HepG2 (cell line): Measurements from ENCODE around the gene WSB2. TPM values are rescaled to one million over a fixed set of nuclear protein-coding genes. Genes with fewer than 3 reads are reported as not detected.
"Not testable (repeated sequence)": the region's sequence is repeated elsewhere in the genome, so short reads cannot be mapped to it uniquely, and the experiment has no call there.

Experiments
- ATAC-seq: fragments of 200-7000 bp; cut with Tn5 transposase; 3 replicates; pipeline ENCODE4 v1.9.1; 2020; ENCODE audit warnings: mild to moderate bottlenecking, moderate library complexity
- BruUV-seq: library from RNA; stranded (reverse); fragments of 400-500 nt; replicated peaks from 2 replicates; lab custom pipeline; 2021; lab: Mats Ljungman, UMichigan
- CTCF ChIA-PET: fragments of 300-600 bp; formaldehyde crosslinking; extraction: SDS; loops from one replicate; lab custom pipeline; 2021; ENCODE audit warnings: low total read pairs, inconsistent platforms, low intra/inter-chr PET ratio; lab: Yijun Ruan, JAX
- POLR2A ChIA-PET: fragments of 350-600 bp; sonication (Branson Sonifier 250); formaldehyde crosslinking; loops from one replicate; lab custom pipeline; 2020; ENCODE audit warnings: antibody characterized with exemption, inconsistent platforms; lab: Yijun Ruan, JAX
- DNase-seq: peaks from one replicate; pipeline ENCODE4 v3.0.0-alpha.2; 2015; ENCODE audit warnings: low spot score
- FAIRE-seq: peaks from 3 replicates; lab custom pipeline; 2011; peaks lifted over from hg19 to GRCh38; lab: Jason Lieb, UNC
- H2AFZ ChIP-seq: one replicate; pipeline ENCODE4 v1.6.1; 2011; ENCODE audit warnings: low read length, inconsistent platforms
- H3K27ac ChIP-seq: fragments of 300-600 bp; 3 replicates; pipeline ENCODE4 v1.8.0; 2011; ENCODE audit warnings: mixed run types, mild to moderate bottlenecking, mixed read lengths, low read length, inconsistent platforms; ENCODE audit not compliant: insufficient read depth; ENCODE audit errors: extremely low read length
- H3K27me3 ChIP-seq, 2 experiments: fragments of 200-600 bp in 1 of 2; 2 replicates in 1 of 2; 3 replicates in 1 of 2; pipeline versions ENCODE4 v1.6.0 to v1.8.0; 2011; ENCODE audit warnings: low read length in 2 of 2, mild to moderate bottlenecking in 2 of 2, moderate library complexity in 2 of 2, inconsistent platforms in 1 of 2; ENCODE audit not compliant: insufficient read depth in 2 of 2, control insufficient read depth in 1 of 2
- H3K36me3 ChIP-seq, 2 experiments: fragments of 200-600 bp in 1 of 2; replicated peaks in 1 of 2; 2 replicates in 1 of 2; 3 replicates in 1 of 2; pipeline versions ENCODE4 v1.5.1 to v1.8.0; 2011; ENCODE audit warnings: low read length in 2 of 2, inconsistent platforms in 1 of 2; ENCODE audit not compliant: insufficient read depth in 2 of 2, control insufficient read depth in 1 of 2
- H3K4me1 ChIP-seq: 2 replicates; pipeline ENCODE4 v1.5.1; 2012; ENCODE audit warnings: low read length, inconsistent platforms; ENCODE audit not compliant: insufficient read depth
- H3K4me2 ChIP-seq: 2 replicates; pipeline ENCODE4 v1.6.0; 2011; ENCODE audit warnings: low read depth, low read length, inconsistent platforms
- H3K4me3 ChIP-seq, 3 experiments: fragments of 200-600 bp in 1 of 3; sonication (generic), shearing (Covaris generic) in 1 of 3; replicated peaks in 1 of 3; 2 replicates each; pipeline ENCODE4 v1.5.1; 2011 to 2016; ENCODE audit warnings: low read length in 3 of 3, inconsistent platforms in 2 of 3, low read depth in 2 of 3, mild to moderate bottlenecking in 2 of 3, control low read depth in 1 of 3, mixed read lengths in 1 of 3; ENCODE audit not compliant: insufficient read depth in 1 of 3
- H3K79me2 ChIP-seq: one replicate; pipeline ENCODE4 v1.6.1; 2011; ENCODE audit warnings: low read length, inconsistent platforms; ENCODE audit not compliant: insufficient read depth
- H3K9ac ChIP-seq: 2 replicates; pipeline ENCODE4 v1.6.0; 2011; ENCODE audit warnings: mild to moderate bottlenecking, low read depth, low read length, inconsistent platforms; ENCODE audit not compliant: insufficient read depth
- H3K9me3 ChIP-seq: 2 replicates; pipeline ENCODE4 v1.5.1; 2012; ENCODE audit warnings: mild to moderate bottlenecking, low read length
- H4K20me1 ChIP-seq: 2 replicates; pipeline ENCODE4 v1.6.0; 2011; ENCODE audit warnings: inconsistent platforms, mild to moderate bottlenecking, low read length, moderate library complexity; ENCODE audit not compliant: insufficient read depth
- SYNCRIP ChIP-seq: fragments of 200-400 bp; formaldehyde crosslinking; IDR thresholded peaks from 2 replicates; pipeline ENCODE4 v1.6.1; 2018; ENCODE audit warnings: mild to moderate bottlenecking, low read depth, low read length; ENCODE audit not compliant: insufficient read depth
- ZBTB37 ChIP-seq: sonication (generic); formaldehyde crosslinking; IDR thresholded peaks from 2 replicates; pipeline ENCODE4 v1.4.0; 2020; ENCODE audit warnings: mild to moderate bottlenecking, missing genetic modification reagents
- ZNF629 ChIP-seq: sonication (generic); formaldehyde crosslinking; conservative IDR thresholded peaks from 2 replicates; pipeline ENCODE4 v1.5.0; 2020; ENCODE audit warnings: missing genetic modification reagents
- WGBS: methylation state at CpG from one replicate; pipeline ENCODE4 v1.1.6; 2017; ENCODE audit warnings: low lambda C conversion rate; 5-methylcytosine and 5-hydroxymethylcytosine counted together
- in situ Hi-C: cut with HindIII; loops from 2 replicates; pipeline ENCODE4 v1.10.0; 2017; ENCODE audit warnings: low pct_unique_long_range_greater_than_20kb; ENCODE audit not compliant: extremely low pct_ligation_motif_present
- intact Hi-C: fragments of 100-400 bp; cut with micrococcal nuclease; formaldehyde crosslinking; loops from one replicate; pipeline ENCODE4 v1.10.0; 2022; ENCODE audit not compliant: unreplicated experiment
- polyA plus RNA-seq, 8 experiments: library from polyadenylated mRNA; depleted of rRNA in 3 of 8; stranded (reverse) in 7 of 8; unstranded in 1 of 8; fragments of >200 nt; fragmentation: Illumina TruSeq in 4 of 8; extraction: Trizol in 4 of 8; gene quantifications; 2 replicates each; pipeline versions ENCODE4 v1.2.1 to v1.2.3, GENCODE V29; 2011 to 2016; ENCODE audit warnings: low read depth in 4 of 8, missing spikeins in 1 of 8, mixed read lengths in 1 of 8; ENCODE audit not compliant: insufficient read depth in 1 of 8
- total RNA-seq, 5 experiments: library from RNA; depleted of rRNA; stranded (reverse); fragments of >200 nt; fragmentation: Illumina TruSeq; extraction: Trizol; gene quantifications; 2 replicates each; pipeline ENCODE4 v1.2.3, GENCODE V29; 2016; ENCODE audit warnings: low read depth in 1 of 5

WSB2 gene
- total and polyA plus RNA-seq, 2 of the 13 experiments (the other 11 are each of a cell fraction or from before 2014, with no cell fraction given) = 31.0 to 82.8 TPM

DNA sequence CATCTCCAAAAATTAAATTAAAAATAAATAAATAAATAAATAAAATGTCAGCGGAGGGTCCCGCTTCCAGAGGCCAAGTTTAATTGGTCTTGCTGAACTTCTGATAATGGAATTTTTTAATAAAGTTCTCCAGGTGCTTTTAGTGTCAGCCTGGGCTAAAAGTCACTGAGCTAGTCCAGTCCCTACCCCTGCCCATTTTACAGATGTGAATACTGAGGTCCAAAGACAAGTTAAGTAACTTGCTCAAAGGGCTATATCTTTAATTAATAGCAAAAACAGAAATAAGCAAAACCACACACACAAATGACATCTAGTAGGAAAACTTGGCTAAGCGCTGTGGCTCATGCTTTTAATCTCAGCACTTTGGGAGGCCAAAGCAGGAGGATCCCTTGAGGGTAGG lies 50.1 kb downstream of the WSB2 start:
- no peaks in the 10 kb centered on the region; a peak in 1 of 5 replicates for H3K27me3 ChIP-seq
- H2AFZ ChIP-seq = no peak overlapping the region
- ATAC-seq = no peak
- FAIRE-seq = no peak
- 97% methylated on average over 3 of the region's 3 CpGs for WGBS
- ChIA-PET CTCF (no interaction called here), POLR2A (no interaction called here)
- no TSS peak for BruUV-seq
- H3K4me1 ChIP-seq = peaks cover 13% of the 10 kb centered on the region
- no peaks in the 10 kb centered on the region for H4K20me1 ChIP-seq
- H3K27ac ChIP-seq = no peak overlapping the region
- TF ChIP-seq ZBTB37 (CRISPR knock-in tag) (no peak), SYNCRIP (no peak), ZNF629 (CRISPR knock-in tag) (peak; percentile 39; the same call in 1 of the 2 replicates)
- H3K9me3 ChIP-seq = no peaks in the 10 kb centered on the region
- no peak overlapping the region for H3K9ac ChIP-seq
- in situ Hi-C loops (no loop called here), intact Hi-C loops (no loop called here)
- H3K79me2 ChIP-seq = no peaks in the 10 kb centered on the region
- no peak overlapping the region for H3K4me3 ChIP-seq
- no peak overlapping the region for H3K4me2 ChIP-seq
- H3K36me3 ChIP-seq = no peaks in the 10 kb centered on the region
- DNase-seq = no peak

DNA sequence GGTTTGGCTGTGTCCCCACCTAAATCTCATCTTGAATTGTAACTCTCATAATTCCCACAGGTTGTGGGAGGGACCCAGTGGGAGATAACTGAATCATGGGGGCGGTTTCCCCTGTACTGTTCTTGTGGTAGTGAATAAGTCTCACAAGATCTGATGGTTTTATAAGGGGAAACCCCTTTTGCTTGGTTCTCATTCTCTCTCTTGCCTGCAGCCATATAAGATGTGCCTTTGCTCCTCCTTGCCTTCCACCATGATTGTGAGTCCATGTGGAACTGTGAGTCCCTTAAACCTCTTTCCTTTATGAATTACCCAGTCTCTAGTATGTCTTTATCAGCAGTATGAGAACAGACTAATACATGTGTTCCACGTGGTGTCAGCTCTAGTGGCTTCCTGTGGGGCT lies 61.2 kb downstream of the WSB2 start:
- H2AFZ ChIP-seq, FAIRE-seq, in situ Hi-C loops, H3K4me2 ChIP-seq, H3K79me2 ChIP-seq, ATAC-seq, intact Hi-C loops, BruUV-seq, H3K9me3 ChIP-seq, CTCF ChIA-PET, H3K27ac ChIP-seq, H3K4me3 ChIP-seq, H3K27me3 ChIP-seq, DNase-seq, H4K20me1 ChIP-seq, H3K36me3 ChIP-seq, H3K4me1 ChIP-seq, H3K9ac ChIP-seq, POLR2A ChIA-PET: not testable (repeated sequence)
- WGBS = 0% methylated on average over 2 of the region's 2 CpGs
